SK-N-MC (cell line): ENCODE measurements around the gene SLC2A4.
"Not testable (repeated sequence)": the region's sequence is repeated elsewhere in the genome, so short reads cannot be mapped to it uniquely, and the experiment has no call there.

Experiments
- EZH2 ChIP-seq: fragments of 200-600 bp; sonication (generic); IDR thresholded peaks from one replicate; pipeline ENCODE4 v1.6.1; 2017; ENCODE audit warnings: antibody characterized with exemption
- POLR2AphosphoS5 ChIP-seq: IDR thresholded peaks from 2 replicates; pipeline ENCODE4 v1.6.1; 2012; ENCODE audit warnings: mild to moderate bottlenecking, low read depth, low read length, borderline replicate concordance

DNA sequence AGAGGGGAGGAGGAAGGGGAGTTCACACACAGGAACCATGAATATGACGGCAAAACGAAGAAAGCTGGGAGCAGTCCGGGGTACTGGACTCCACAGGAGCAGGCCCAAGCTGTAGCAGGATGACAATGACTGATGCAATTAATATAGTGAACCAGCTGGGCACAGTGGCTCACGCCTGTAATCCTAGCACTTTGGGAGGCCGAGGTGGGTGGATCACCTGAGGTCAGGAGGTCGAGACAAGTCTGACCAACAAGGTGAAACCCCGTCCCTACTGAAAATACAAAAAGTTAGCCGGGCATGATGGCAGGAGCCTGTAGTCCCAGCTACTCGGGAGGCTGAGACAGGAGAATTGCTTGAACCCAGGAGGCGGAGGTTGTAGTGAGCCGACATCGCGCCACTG, 54.2 kb downstream of the SLC2A4 start:
- not testable (repeated sequence) for TF ChIP-seq EZH2, POLR2AphosphoS5
